Adipocyte (in vitro differentiated cells): ENCODE measurements around the gene GOLGA5.
"Not testable (repeated sequence)": the region's sequence is repeated elsewhere in the genome, so short reads cannot be mapped to it uniquely, and the experiment has no call there.

Experiments
- DNase-seq: peaks from one replicate; pipeline ENCODE4 v3.0.0-alpha.2; 2015; ENCODE audit warnings: low read depth
- H3K27me3 ChIP-seq: replicated peaks from 2 replicates; pipeline ENCODE4 v1.7.0; 2013; ENCODE audit warnings: mild to moderate bottlenecking, low read length, moderate library complexity; ENCODE audit not compliant: control insufficient read depth, insufficient read depth
- H3K36me3 ChIP-seq: 2 replicates; pipeline ENCODE4 v1.7.0; 2013; ENCODE audit warnings: low read length, mild to moderate bottlenecking, moderate library complexity; ENCODE audit not compliant: control insufficient read depth, insufficient read depth, severe bottlenecking
- H3K4me1 ChIP-seq: 2 replicates; pipeline ENCODE4 v1.7.0; 2013; ENCODE audit warnings: mild to moderate bottlenecking, low read length, moderate library complexity; ENCODE audit not compliant: control insufficient read depth, insufficient read depth
- H3K4me3 ChIP-seq: 2 replicates; pipeline ENCODE4 v1.7.0; 2013; ENCODE audit warnings: mild to moderate bottlenecking, low read length, moderate library complexity
- H3K9ac ChIP-seq: 2 replicates; pipeline ENCODE4 v1.7.0; 2013; ENCODE audit warnings: mild to moderate bottlenecking, low read length, moderate library complexity
- H3K9me3 ChIP-seq: 2 replicates; pipeline ENCODE4 v1.7.0; 2013; ENCODE audit warnings: mild to moderate bottlenecking, low read length, moderate library complexity; ENCODE audit not compliant: control insufficient read depth

Gene GOLGA5, protein sequence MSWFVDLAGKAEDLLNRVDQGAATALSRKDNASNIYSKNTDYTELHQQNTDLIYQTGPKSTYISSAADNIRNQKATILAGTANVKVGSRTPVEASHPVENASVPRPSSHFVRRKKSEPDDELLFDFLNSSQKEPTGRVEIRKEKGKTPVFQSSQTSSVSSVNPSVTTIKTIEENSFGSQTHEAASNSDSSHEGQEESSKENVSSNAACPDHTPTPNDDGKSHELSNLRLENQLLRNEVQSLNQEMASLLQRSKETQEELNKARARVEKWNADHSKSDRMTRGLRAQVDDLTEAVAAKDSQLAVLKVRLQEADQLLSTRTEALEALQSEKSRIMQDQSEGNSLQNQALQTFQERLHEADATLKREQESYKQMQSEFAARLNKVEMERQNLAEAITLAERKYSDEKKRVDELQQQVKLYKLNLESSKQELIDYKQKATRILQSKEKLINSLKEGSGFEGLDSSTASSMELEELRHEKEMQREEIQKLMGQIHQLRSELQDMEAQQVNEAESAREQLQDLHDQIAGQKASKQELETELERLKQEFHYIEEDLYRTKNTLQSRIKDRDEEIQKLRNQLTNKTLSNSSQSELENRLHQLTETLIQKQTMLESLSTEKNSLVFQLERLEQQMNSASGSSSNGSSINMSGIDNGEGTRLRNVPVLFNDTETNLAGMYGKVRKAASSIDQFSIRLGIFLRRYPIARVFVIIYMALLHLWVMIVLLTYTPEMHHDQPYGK

DNA sequence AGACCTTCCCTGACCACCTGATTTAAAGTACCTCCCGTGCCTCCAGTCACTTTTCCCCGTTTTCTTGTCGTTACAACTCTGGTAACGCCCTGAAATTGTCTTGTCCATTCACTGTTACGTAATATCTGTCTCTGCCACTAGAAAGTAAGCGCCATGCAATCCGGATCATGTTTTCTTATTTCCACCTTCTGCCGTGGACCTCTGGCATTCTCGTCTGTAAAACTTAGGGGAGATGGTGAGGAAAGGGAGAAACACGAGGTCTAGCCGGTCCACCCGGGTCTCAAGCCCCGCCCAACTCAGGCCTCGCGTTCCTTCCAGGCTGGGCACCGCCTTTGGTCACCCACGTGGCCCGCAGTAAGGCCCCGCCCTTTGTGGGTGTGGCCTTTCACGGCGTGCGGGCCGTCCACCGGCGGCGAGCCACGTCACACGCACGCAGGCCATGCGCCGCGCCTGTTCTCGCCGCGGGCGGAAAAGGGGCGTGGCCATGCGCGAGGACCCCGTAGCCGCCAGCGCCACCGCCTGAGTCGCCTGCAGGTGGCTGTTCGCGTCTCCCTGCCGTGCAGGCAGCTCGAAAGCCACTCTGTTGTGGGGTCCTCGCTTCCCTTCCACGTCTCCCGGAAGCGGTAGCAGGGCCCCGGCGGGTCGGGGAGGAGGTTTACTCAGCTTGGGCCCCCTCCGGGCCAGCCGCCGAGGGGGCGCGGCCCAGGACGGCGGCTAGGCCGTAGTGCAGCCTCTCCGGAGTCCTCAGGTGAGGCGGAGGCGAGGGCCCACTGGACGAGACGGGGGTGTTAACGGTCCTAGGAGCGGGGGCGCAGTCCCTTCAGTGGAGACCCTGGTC is at the start of gene GOLGA5:
Gene GOLGA5, plus strand, starts transcription at position 597 of the 838 bp plus-strand sequence. CDS start 3,133 bp downstream, outside the sequence.
- Histone ChIP-seq H3K4me3 (peak within 1 kb of the TSS; percentile 95), H3K27me3 (no peaks in the 10 kb centered on the region), H3K4me1 (peaks cover 25% of the 10 kb centered on the region), H3K9me3 (peaks cover 14% of the 10 kb centered on the region), H3K9ac (peak within 1 kb of the TSS; percentile 98), H3K36me3 (peaks cover 19% of the 10 kb centered on the region)
- DNase-seq = peak; percentile 99

DNA sequence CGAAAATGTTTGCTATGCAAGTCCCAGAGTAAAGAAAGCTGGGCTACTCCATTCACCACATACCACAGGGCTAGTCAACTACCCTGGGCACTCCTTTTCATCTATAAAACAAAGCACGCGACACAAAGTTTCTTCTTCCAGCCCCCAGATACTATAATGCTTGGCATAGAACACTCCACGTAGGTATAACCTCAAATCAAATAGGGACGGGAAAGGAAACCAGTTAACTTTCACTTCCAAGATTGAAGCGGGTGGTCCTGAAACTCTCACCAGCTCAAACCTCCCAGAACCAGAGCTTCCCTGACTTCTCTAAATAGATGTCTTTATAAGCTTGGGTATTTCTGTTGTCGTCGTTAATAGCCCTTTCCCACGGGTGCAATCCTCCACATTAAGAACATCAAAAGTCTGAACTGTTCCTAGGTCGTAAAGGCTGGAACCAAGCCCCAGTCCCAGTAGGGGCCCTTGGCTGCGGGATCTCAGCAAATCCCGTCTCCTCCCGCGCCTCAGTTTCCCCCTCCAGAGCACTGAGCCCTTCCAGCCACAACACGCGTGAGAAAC is 46.3 kb upstream of the GOLGA5 start:
- Histone ChIP-seq H3K36me3 (peaks cover 2% of the 10 kb centered on the region), H3K9ac (peak overlapping the region; percentile 88), H3K9me3 (no peaks in the 10 kb centered on the region), H3K4me1 (peaks cover 5% of the 10 kb centered on the region), H3K27me3 (peaks cover 5% of the 10 kb centered on the region), H3K4me3 (peak overlapping the region; percentile 96)
- DNase-seq = peak; percentile 58

DNA sequence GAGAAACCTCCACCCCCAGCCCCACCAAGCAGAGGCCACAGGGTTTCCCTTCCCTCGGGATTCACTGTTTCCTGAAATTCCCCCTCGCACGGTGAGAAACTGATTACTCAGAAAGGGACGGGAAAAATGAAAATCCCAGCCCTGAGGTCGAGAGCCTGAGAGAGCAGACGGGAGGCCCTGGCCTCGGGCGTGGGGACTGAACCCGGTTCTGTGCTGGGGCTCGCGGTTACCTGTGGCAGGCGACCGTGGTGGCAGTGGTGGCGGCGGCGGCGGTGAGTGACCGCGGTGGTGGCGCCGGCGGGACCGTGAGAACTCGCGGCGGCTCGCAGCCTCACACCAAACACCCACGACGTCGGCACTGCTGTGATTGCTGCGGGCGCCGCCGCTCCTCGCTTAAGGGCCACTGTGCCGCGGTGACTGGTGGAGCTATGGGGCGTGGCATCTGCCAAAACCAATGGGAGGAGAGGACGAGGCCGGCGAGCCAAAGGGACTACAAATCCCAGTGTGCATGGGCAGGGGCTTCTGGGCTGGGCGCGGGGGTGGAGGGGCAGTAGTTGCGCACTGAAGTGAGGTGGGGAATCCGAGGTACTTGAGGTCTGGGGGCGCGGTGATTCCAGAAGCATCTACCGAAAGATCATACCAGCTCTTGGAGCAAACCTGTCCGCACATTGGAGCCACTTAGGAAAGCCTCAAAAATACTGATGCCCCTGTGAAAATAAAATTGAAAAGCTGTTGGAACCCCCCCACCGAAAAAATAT is 45.7 kb upstream of the GOLGA5 start, which contains the start of gene LGMN:
Gene LGMN, minus strand, starts transcription at position 369 of the 758 bp plus-strand sequence. CDS start 15,841 bp downstream, outside the sequence.
- peak within 1 kb of the TSS; percentile 96 for H3K4me3 ChIP-seq
- H3K9ac ChIP-seq = peak within 1 kb of the TSS; percentile 88
- peak; percentile 98 for DNase-seq
- no peaks in the 10 kb centered on the region for H3K36me3 ChIP-seq
- H3K4me1 ChIP-seq = peaks cover 5% of the 10 kb centered on the region
- peaks cover 5% of the 10 kb centered on the region for H3K27me3 ChIP-seq
- H3K9me3 ChIP-seq = no peaks in the 10 kb centered on the region

DNA sequence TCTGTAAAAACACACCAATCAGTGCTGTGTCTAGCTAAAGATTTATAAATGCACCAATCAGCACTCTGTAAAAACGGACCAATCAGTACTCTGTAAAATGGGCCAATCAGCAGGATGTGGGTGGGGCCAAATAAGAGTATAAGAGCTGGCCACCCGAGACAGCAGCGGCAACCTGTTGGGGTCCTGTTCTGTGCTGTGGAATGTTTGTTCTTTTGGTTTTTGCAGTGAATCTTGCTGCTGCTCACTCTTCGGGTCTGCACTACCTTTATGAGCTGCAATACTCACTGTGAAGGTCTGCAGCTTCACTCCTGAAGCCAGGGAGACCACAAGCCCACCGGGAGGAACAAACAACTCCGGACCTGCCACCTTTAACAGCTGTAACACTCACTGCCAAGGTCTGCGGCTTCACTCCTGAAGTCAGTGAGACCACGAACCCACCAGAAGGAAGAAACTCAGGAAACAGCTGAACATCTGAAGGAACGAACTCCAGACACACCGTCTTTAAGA is 43.8 kb upstream of the GOLGA5 start:
- not testable (repeated sequence) for H3K4me1 ChIP-seq, H3K27me3 ChIP-seq, H3K9me3 ChIP-seq, DNase-seq, H3K9ac ChIP-seq, H3K36me3 ChIP-seq, H3K4me3 ChIP-seq

DNA sequence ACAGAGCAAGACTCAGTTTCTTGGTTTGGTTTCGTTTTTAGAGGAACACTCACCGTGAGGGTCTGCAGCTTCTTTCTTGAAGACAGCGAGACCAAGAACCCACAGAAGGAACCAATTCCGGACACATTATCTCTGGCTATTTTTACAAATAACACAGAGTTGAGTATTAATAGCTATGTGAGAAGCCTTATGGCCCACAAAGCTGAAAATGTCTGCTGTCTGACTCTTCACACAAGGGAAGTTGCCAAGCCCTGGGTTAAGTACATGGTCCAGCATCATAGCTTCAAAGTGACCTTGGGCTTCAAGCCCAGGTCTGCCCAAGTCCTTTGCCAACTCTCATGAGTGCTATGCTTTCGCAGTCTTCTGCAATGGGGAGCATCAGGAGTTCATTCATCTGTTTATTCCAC is 43.1 kb upstream of the GOLGA5 start:
- H3K4me1 ChIP-seq = peaks cover 9% of the 10 kb centered on the region
- H3K9me3 ChIP-seq = no peaks in the 10 kb centered on the region
- H3K36me3 ChIP-seq = no peaks in the 10 kb centered on the region
- no peak overlapping the region for H3K9ac ChIP-seq
- DNase-seq = no peak
- peaks cover 5% of the 10 kb centered on the region for H3K27me3 ChIP-seq
- H3K4me3 ChIP-seq = no peak overlapping the region

DNA sequence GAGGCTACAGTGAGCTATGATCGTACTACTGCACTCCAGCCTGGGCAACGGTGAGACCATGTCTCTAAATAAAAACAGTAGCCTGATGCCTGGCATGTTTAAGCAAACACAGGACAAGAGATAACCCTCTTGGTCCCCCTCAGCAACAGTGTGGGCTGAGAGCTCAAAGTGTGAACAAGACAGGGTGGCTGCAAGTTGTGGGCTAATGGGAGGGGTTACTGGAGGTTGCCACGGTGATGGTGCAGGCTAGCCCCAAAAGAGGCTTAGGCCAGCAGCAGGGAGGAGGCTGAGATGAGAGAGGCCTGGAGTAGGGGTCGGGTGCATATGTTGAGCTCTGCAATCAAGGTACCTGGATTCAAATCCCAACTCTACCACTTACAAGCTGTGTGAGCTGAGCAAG is 42.3 kb upstream of the GOLGA5 start:
- Histone ChIP-seq H3K4me3 (no peak overlapping the region), H3K36me3 (no peaks in the 10 kb centered on the region), H3K9me3 (no peaks in the 10 kb centered on the region), H3K4me1 (peaks cover 3% of the 10 kb centered on the region), H3K9ac (no peak overlapping the region), H3K27me3 (peaks cover 5% of the 10 kb centered on the region)
- DNase-seq = no peak

DNA sequence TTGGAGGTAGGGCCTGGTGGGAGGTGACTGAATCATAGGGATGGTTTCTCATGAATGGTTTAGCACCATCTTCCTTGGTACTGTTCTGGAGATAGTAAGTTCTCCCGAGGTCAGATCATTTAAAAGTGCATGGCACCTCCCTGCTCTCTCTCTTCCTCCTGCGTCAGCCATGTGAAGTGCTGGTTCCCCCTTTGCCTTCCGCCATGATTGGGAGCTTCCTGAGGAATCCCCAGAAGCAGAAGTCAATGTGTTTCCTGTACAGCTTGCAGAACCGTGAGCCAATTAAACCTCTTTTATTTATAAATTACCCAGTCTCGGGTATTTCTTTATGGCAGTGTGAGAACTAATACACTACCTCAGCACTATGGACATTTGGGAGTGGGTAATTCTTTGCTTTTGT is 40.9 kb upstream of the GOLGA5 start:
- Histone ChIP-seq H3K4me1 (peaks cover 3% of the 10 kb centered on the region), H3K4me3 (no peak overlapping the region), H3K27me3 (peaks cover 5% of the 10 kb centered on the region), H3K9me3 (no peaks in the 10 kb centered on the region), H3K9ac (no peak overlapping the region), H3K36me3 (no peaks in the 10 kb centered on the region)
- no peak for DNase-seq

DNA sequence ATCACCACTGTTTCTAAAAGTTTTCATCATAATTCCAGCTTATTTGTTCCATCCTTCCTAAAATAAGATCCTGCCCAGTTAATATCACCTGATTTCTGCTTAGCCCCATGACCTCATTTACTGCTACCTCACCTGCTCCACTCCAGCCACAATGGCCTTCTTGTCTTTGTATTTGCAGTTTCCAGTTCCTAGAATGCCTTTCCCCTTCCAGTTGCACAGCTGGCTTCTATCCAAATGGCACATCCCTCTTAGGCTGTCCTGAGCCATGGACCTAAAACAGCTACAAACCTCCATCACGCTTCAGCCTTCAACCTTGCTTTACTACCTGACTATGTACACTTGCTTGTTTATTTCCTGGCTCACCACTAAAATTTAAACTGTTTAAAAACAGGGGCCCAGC is 39.1 kb upstream of the GOLGA5 start:
- Histone ChIP-seq H3K36me3 (no peaks in the 10 kb centered on the region), H3K4me3 (no peak overlapping the region), H3K27me3 (no peaks in the 10 kb centered on the region), H3K9ac (no peak overlapping the region), H3K9me3 (no peaks in the 10 kb centered on the region), H3K4me1 (peaks cover 3% of the 10 kb centered on the region)
- no peak for DNase-seq

DNA sequence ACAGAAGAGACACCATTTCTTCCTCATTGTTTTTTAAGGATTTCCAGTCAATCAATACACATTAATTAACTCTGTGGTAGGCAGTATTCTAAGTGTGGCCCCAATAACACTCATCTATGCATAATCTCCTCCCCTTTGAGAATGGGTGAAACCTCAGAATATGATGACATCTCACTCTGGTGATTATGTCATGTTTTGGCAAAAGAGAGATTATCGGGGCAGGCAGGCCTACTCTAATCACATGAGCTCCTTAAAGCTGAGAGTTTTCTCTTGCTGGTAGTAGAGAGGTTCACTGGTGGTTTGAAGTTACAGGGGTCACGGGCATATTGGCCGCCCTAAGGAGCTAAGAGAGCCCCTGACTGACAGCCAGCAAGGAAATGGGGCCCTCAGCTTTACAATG is 38.6 kb upstream of the GOLGA5 start:
- H3K27me3 ChIP-seq = no peaks in the 10 kb centered on the region
- H3K4me3 ChIP-seq = no peak overlapping the region
- peaks cover 3% of the 10 kb centered on the region for H3K4me1 ChIP-seq
- DNase-seq = no peak
- H3K9ac ChIP-seq = no peak overlapping the region
- H3K36me3 ChIP-seq = no peaks in the 10 kb centered on the region
- H3K9me3 ChIP-seq = no peaks in the 10 kb centered on the region

DNA sequence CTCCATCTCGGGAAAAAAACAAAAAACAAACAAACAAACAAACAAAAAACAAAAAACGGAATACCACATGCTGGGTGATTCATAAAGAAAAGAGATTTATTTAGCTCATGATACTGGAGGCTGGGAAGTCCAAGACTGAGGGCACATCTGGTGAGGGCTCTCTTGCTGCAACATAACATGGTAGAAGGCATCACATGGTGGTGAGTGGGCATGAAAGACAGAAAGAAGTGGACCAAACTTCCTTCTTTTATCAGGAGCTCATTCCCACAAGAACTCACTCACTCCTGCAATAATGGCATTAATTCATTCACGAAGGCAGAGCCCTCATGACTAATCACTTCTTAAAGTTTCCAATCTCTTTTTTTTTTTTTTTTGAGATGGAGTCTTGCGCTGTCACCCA is 37.7 kb upstream of the GOLGA5 start:
- no peak for DNase-seq
- Histone ChIP-seq H3K9me3 (no peaks in the 10 kb centered on the region), H3K9ac (no peak overlapping the region)

More for the DNA sequence above, 37.7 kb upstream of the GOLGA5 start:
- H3K27me3 ChIP-seq = peaks cover 4% of the 10 kb centered on the region
- no peak overlapping the region for H3K4me3 ChIP-seq
- H3K36me3 ChIP-seq = no peaks in the 10 kb centered on the region
- H3K4me1 ChIP-seq = peaks cover 3% of the 10 kb centered on the region
